MCF 10A (cell line): ENCODE measurements around the gene MTOR. TPM values are rescaled to one million over a fixed set of nuclear protein-coding genes. Genes with fewer than 3 reads are reported as not detected.

Source experiments
- BruUV-seq: library from RNA; stranded (reverse); fragments of 400-500 nt; replicated peaks from 2 replicates; lab custom pipeline; 2021; lab: Mats Ljungman, UMichigan
- CTCF ChIA-PET: fragments of 300-600 bp; sonication (Branson Sonifier 250); formaldehyde crosslinking; extraction: SDS; loops from one replicate; lab custom pipeline; 2021; ENCODE audit warnings: antibody characterized with exemption, inconsistent platforms; lab: Yijun Ruan, JAX
- POLR2A ChIA-PET: fragments of 300-600, 350-650 bp; sonication (Branson Sonifier 250); formaldehyde crosslinking; extraction: SDS; loops from one replicate; lab custom pipeline; 2020; ENCODE audit warnings: antibody characterized with exemption, inconsistent platforms; lab: Yijun Ruan, JAX
- DNase-seq: peaks from one replicate; pipeline ENCODE4 v3.0.0-alpha.2; 2018; ENCODE audit not compliant: unreplicated experiment
- H3K27ac Mint-ChIP-seq: one replicate; pipeline ENCODE4 v1.8.0; 2022; ENCODE audit warnings: mild to moderate bottlenecking, low read depth, mixed read lengths; ENCODE audit not compliant: unreplicated experiment
- H3K27me3 Mint-ChIP-seq: one replicate; pipeline ENCODE4 v1.8.0; 2022; ENCODE audit warnings: mixed read lengths; ENCODE audit not compliant: insufficient read depth, unreplicated experiment
- H3K36me3 Mint-ChIP-seq: one replicate; pipeline ENCODE4 v1.8.0; 2022; ENCODE audit warnings: mild to moderate bottlenecking, moderate library complexity, mixed read lengths; ENCODE audit not compliant: insufficient read depth, unreplicated experiment
- H3K4me1 Mint-ChIP-seq: one replicate; pipeline ENCODE4 v1.8.0; 2022; ENCODE audit warnings: mixed read lengths; ENCODE audit not compliant: insufficient read depth, unreplicated experiment
- H3K4me3 Mint-ChIP-seq: one replicate; pipeline ENCODE4 v1.8.0; 2022; ENCODE audit warnings: mild to moderate bottlenecking, moderate library complexity, mixed read lengths; ENCODE audit not compliant: unreplicated experiment
- H3K9me3 Mint-ChIP-seq: one replicate; pipeline ENCODE4 v1.8.0; 2022; ENCODE audit warnings: mixed read lengths; ENCODE audit not compliant: unreplicated experiment
- CTCF ChIP-seq: fragments of 200-600 bp; IDR thresholded peaks from one replicate; pipeline ENCODE4 v1.8.0; 2022; ENCODE audit warnings: antibody characterized with exemption, mild to moderate bottlenecking; ENCODE audit not compliant: unreplicated experiment
- intact Hi-C: fragments of 100-400 bp; cut with micrococcal nuclease; formaldehyde crosslinking; loops from 2 replicates; pipeline ENCODE4 v1.14.1; 2022
- total RNA-seq: library from RNA; stranded (reverse); gene quantifications from 2 replicates; pipeline ENCODE4 v1.2.3, GENCODE V29; 2022

MTOR gene
- total RNA-seq, 1 experiment from 2014 or later = 45.9 TPM

GRCh38 chr1:11211925-11212587 lies 50.3 kb downstream of the MTOR start:
- no TSS peak for BruUV-seq
- intact Hi-C loops = no loop called here
- Mint-ChIP-seq H3K9me3 (no peaks in the 10 kb centered on the region), H3K27me3 (no peaks in the 10 kb centered on the region), H3K36me3 (peaks cover 85% of the 10 kb centered on the region), H3K4me1 (no peaks in the 10 kb centered on the region), H3K27ac (no peak overlapping the region), H3K4me3 (no peak overlapping the region)
- CTCF ChIA-PET = interaction anchor here (0.7 to 1.4 kb wide), 3 partner anchors 23 to 1340 kb away, joined by 3 to 8 read pairs (median 6); no protein-coding TSS in a partner anchor
- TF ChIP-seq CTCF = no peak
- no peak for DNase-seq
- POLR2A ChIA-PET = no interaction called here

GRCh38 chr1:11211461-11211860 lies 50.9 kb downstream of the MTOR start:
- Mint-ChIP-seq H3K4me3 (no peak overlapping the region), H3K9me3 (no peaks in the 10 kb centered on the region), H3K36me3 (peaks cover 82% of the 10 kb centered on the region), H3K27me3 (no peaks in the 10 kb centered on the region), H3K4me1 (no peaks in the 10 kb centered on the region), H3K27ac (no peak overlapping the region)
- BruUV-seq = no TSS peak
- intact Hi-C loops = no loop called here
- CTCF ChIA-PET = interaction anchor here (0.7 to 1.4 kb wide), 3 partner anchors 23 to 1340 kb away, joined by 3 to 8 read pairs (median 6); no protein-coding TSS in a partner anchor
- no peak for DNase-seq
- POLR2A ChIA-PET = no interaction called here
- TF ChIP-seq CTCF = no peak

DNA sequence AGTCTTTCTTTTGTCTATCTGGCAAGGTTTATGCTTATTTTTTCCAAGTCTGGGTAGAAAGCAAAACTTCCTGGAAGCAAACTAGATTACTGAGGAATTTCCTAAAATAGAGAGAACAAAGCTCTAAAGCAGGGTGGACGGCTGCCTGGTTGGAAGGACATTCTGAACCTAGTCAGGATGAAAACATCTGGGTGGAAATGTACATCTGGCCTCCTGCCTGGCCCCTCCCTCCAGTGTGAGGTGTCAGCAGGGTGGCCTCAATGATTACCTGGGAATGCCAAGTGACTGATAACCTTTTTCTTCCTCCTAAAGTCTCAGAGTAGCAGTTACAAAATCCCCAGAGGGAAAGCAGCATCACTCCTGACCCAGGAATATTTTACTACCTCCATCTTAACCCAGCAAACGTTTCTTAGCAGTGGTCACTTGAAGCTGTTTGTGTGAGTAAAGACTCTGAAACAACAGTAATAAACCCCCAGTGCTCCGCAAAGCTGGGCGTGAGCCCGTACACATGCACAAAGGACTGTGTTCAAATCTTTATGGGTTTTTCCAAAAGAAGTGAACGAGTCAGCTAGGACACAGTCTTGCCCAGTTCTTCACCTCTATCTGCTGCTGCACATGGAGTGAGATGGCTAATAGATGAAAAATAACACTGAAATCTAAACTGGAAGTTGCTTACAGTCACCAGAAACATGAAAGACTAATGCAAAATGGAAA lies 54.3 kb downstream of the MTOR start:
- no peak for DNase-seq
- peak overlapping the region; percentile 69 for H3K27ac Mint-ChIP-seq
- TF ChIP-seq CTCF = no peak
- H3K27me3 Mint-ChIP-seq = no peaks in the 10 kb centered on the region
- H3K36me3 Mint-ChIP-seq = peaks cover 74% of the 10 kb centered on the region
- ChIA-PET POLR2A (interaction anchor here (0.7 to 1.4 kb wide), 6 partner anchors 8 to 109 kb away, joined by 3 to 6 read pairs (median 4); partner anchors contain the start of gene EXOSC10), CTCF (interaction anchor here (0.6 kb wide), 2 partner anchors 38 to 156 kb away, joined by 3 read pairs; no protein-coding TSS in a partner anchor)
- no peaks in the 10 kb centered on the region for H3K4me1 Mint-ChIP-seq
- H3K4me3 Mint-ChIP-seq = no peak overlapping the region
- no TSS peak for BruUV-seq
- intact Hi-C loops = no loop called here
- no peaks in the 10 kb centered on the region for H3K9me3 Mint-ChIP-seq
